ENCODE measurements around the gene DYNAP.

The DYNAP gene

GRCh38 chr18:54641734-54642133 is 50.7 kb downstream of the DYNAP start:
- DNase-seq = no peak

DNA sequence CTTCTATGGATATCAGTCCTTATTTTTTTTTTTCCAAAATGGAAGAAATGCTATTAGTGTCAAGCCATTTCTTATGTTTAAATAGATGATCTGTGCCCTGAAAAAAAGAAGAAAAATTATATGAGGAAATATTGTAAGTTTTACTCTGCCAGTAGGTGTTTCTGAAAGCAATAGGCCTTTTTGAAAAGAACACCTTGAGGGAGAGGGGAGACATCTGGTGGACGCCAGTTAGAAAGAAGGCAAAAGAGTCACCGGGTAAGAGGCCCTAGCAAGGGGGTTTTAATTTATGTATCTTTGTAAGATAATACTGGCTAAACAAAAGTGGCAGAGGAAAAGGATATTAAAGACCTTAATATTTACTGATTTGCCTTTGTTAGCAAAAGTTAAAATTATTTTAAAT is 56.1 kb downstream of the DYNAP start:
- DNase-seq = no peak
